HCT116 (cell line): ENCODE measurements around the gene RAPGEF2. TPM values are rescaled to one million over a fixed set of nuclear protein-coding genes. Genes with fewer than 3 reads are reported as not detected.

Experiments used
- ATAC-seq: fragments of 200-7000 bp; cut with Tn5 transposase; 2 replicates; pipeline ENCODE4 v1.9.1; 2020; ENCODE audit warnings: mild to moderate bottlenecking, moderate library complexity
- BruUV-seq: library from RNA; stranded (reverse); fragments of 400-500 nt; replicated peaks from 2 replicates; lab custom pipeline; 2021; lab: Mats Ljungman, UMichigan
- CTCF ChIA-PET: fragments of 300-600 bp; sonication (Branson Sonifier 250); formaldehyde crosslinking; loops from one replicate; lab custom pipeline; 2021; ENCODE audit warnings: antibody characterized with exemption; lab: Charles Lee
- POLR2A ChIA-PET: fragments of 300-600, 350-600 bp; sonication (Branson Sonifier 250); formaldehyde crosslinking; loops from one replicate; lab custom pipeline; 2021; ENCODE audit warnings: antibody characterized with exemption; lab: Charles Lee
- RAD21 ChIA-PET, 2 experiments: fragments of 300-600 bp; sonication (Branson Sonifier 250); formaldehyde crosslinking; loops; one replicate each; lab custom pipeline; 2023; ENCODE audit warnings: low total read pairs in 2 of 2; ENCODE audit not compliant: uncharacterized antibody in 2 of 2, unreplicated experiment in 2 of 2, low non-redundant PET in 1 of 2; lab: Charles Lee
- DNase-seq: peaks from one replicate; pipeline ENCODE4 v3.0.0-alpha.2; 2010; ENCODE audit warnings: low read depth, low spot score
- H2AFZ ChIP-seq: fragments of 200-600 bp; shearing (Covaris generic), sonication (generic); 2 replicates; pipeline ENCODE4 v1.6.1; 2017; ENCODE audit warnings: low read depth, mixed run types, mixed read lengths, antibody characterized with exemption, low read length; ENCODE audit not compliant: poor library complexity, severe bottlenecking
- H3K27ac ChIP-seq: 2 replicates; pipeline ENCODE4 v1.5.1; 2012; ENCODE audit warnings: low read depth, low read length
- H3K27me3 ChIP-seq: fragments of 200-600 bp; sonication (generic); 2 replicates; pipeline ENCODE4 v1.6.1; 2016; ENCODE audit warnings: mixed run types, low read length, mixed read lengths; ENCODE audit not compliant: insufficient read depth
- H3K36me3 ChIP-seq, 2 experiments: fragments of 200-500 bp in 1 of 2; fragments of 200-600 bp in 1 of 2; sonication (Bioruptor generic) in 1 of 2; sonication (generic) in 1 of 2; 2 replicates each; pipeline versions ENCODE4 v1.5.1 to v1.6.1; 2014 to 2016; ENCODE audit warnings: low read length in 2 of 2, inconsistent platforms in 1 of 2, mixed read lengths in 1 of 2, mixed run types in 1 of 2; ENCODE audit not compliant: insufficient read depth in 2 of 2, control insufficient read depth in 1 of 2
- H3K4me1 ChIP-seq, 2 experiments: fragments of 200-600 bp in 1 of 2; sonication (generic) in 1 of 2; 2 replicates each; pipeline versions ENCODE4 v1.5.1 to v1.6.1; 2012 to 2017; ENCODE audit warnings: low read length in 2 of 2, inconsistent platforms in 1 of 2, mild to moderate bottlenecking in 1 of 2, mixed read lengths in 1 of 2, mixed run types in 1 of 2, moderate library complexity in 1 of 2; ENCODE audit not compliant: insufficient read depth in 2 of 2, control insufficient read depth in 1 of 2
- H3K4me2 ChIP-seq: fragments of 200-600 bp; sonication (generic); 2 replicates; pipeline ENCODE4 v1.6.1; 2017; ENCODE audit warnings: mixed run types, low read length, mixed read lengths
- H3K4me3 ChIP-seq, 2 experiments: fragments of 200-600 bp in 1 of 2; sonication (generic) in 1 of 2; replicated peaks in 1 of 2; 2 replicates each; pipeline ENCODE4 v1.5.1; 2011 to 2016; ENCODE audit warnings: low read length in 2 of 2, control low read depth in 1 of 2, low read depth in 1 of 2, mild to moderate bottlenecking in 1 of 2, mixed read lengths in 1 of 2, mixed run types in 1 of 2
- H3K79me2 ChIP-seq: fragments of 200-600 bp; sonication (generic); 2 replicates; pipeline ENCODE4 v1.6.1; 2017; ENCODE audit warnings: mild to moderate bottlenecking, mixed run types, low read length, moderate library complexity, mixed read lengths; ENCODE audit not compliant: insufficient read depth
- H3K9ac ChIP-seq: fragments of 200-600 bp; sonication (generic); 2 replicates; pipeline ENCODE4 v1.6.1; 2016; ENCODE audit warnings: low read length, mixed read lengths
- H3K9me2 ChIP-seq: fragments of 200-600 bp; sonication (generic), shearing (Covaris generic); 2 replicates; pipeline ENCODE4 v1.6.1; 2017; ENCODE audit warnings: mixed run types, mild to moderate bottlenecking, moderate library complexity; ENCODE audit not compliant: insufficient read depth
- H3K9me3 ChIP-seq, 2 experiments: fragments of 200-500 bp in 1 of 2; fragments of 200-600 bp in 1 of 2; sonication (Bioruptor generic) in 1 of 2; sonication (generic) in 1 of 2; 2 replicates each; pipeline ENCODE4 v1.6.1; 2014 to 2017; ENCODE audit warnings: low read length in 2 of 2, mixed read lengths in 2 of 2, inconsistent platforms in 1 of 2, low read depth in 1 of 2, mild to moderate bottlenecking in 1 of 2, mixed run types in 1 of 2, moderate library complexity in 1 of 2; ENCODE audit not compliant: control insufficient read depth in 1 of 2, insufficient read depth in 1 of 2
- H4K20me1 ChIP-seq: fragments of 200-600 bp; sonication (generic), shearing (Covaris generic); 2 replicates; pipeline ENCODE4 v1.6.1; 2017; ENCODE audit warnings: mixed run types, mild to moderate bottlenecking, moderate library complexity; ENCODE audit not compliant: insufficient read depth
- CEBPB ChIP-seq: IDR thresholded peaks from 2 replicates; pipeline ENCODE4 v1.6.1; 2012; ENCODE audit warnings: low read depth
- EGR1 ChIP-seq: IDR thresholded peaks from 2 replicates; pipeline ENCODE4 v1.6.1; 2012; ENCODE audit warnings: low read depth
- JUND ChIP-seq: IDR thresholded peaks from 2 replicates; pipeline ENCODE4 v1.6.1; 2012
- POLR2AphosphoS5 ChIP-seq: IDR thresholded peaks from 2 replicates; pipeline ENCODE4 v1.6.1; 2011; ENCODE audit warnings: mild to moderate bottlenecking, low read depth, low read length, moderate library complexity
- REST ChIP-seq: IDR thresholded peaks from 2 replicates; pipeline ENCODE4 v1.6.1; 2012; ENCODE audit warnings: low read depth
- SRF ChIP-seq: IDR thresholded peaks from 2 replicates; pipeline ENCODE4 v1.6.1; 2012; ENCODE audit warnings: low read depth
- YY1 ChIP-seq: IDR thresholded peaks from 2 replicates; pipeline ENCODE4 v1.6.1; 2011; ENCODE audit warnings: low read length, low read depth, moderate library complexity, mild to moderate bottlenecking; ENCODE audit not compliant: insufficient replicate concordance; ENCODE audit errors: extremely low read depth
- ZNF274 ChIP-seq: fragments of 200-500 bp; sonication (Bioruptor generic); IDR thresholded peaks from 2 replicates; pipeline ENCODE4 v1.6.1; 2014; ENCODE audit warnings: mild to moderate bottlenecking, low read depth, low read length, inconsistent platforms
- intact Hi-C: fragments of 100-400 bp; cut with micrococcal nuclease; formaldehyde crosslinking; loops from 2 replicates; pipeline ENCODE4 v1.10.0; 2022
- total RNA-seq: library from RNA; stranded (reverse); gene quantifications from one replicate; pipeline ENCODE4 v1.2.1, GENCODE V29; 2021; ENCODE audit not compliant: unreplicated experiment

Gene RAPGEF2
- total RNA-seq, 1 experiment from 2014 or later, result 21.2 TPM

GRCh38 chr4:159077702-159078495 is 25.0 kb upstream of the RAPGEF2 start:
- ChIA-PET CTCF (no interaction called here), POLR2A (no interaction called here), RAD21 (no interaction called here)
- peak overlapping the region; percentile 19 for H2AFZ ChIP-seq
- H3K4me3 ChIP-seq, result no peak overlapping the region
- ATAC-seq, result no peak
- H3K27me3 ChIP-seq, result no peaks in the 10 kb centered on the region
- 0 out of 4 replicates have a peak, but pooled peaks cover 0 to 5% of the 10 kb centered on the region in 2 experiments for H3K4me1 ChIP-seq
- no peak overlapping the region for H3K4me2 ChIP-seq
- H3K79me2 ChIP-seq, result no peaks in the 10 kb centered on the region
- no TSS peak for BruUV-seq
- DNase-seq, result no peak
- no peak overlapping the region for H3K9ac ChIP-seq
- intact Hi-C loops, result no loop called here
- no peaks in the 10 kb centered on the region for H3K9me2 ChIP-seq
- no peaks in the 10 kb centered on the region for H3K36me3 ChIP-seq
- H3K9me3 ChIP-seq, result no peaks in the 10 kb centered on the region
- H3K27ac ChIP-seq, result no peak overlapping the region
- TF ChIP-seq EGR1 (no peak), POLR2AphosphoS5 (no peak), CEBPB (no peak), YY1 (no peak), JUND (no peak), ZNF274 (no peak), SRF (no peak), REST (no peak)
- no peaks in the 10 kb centered on the region for H4K20me1 ChIP-seq
